GM12878 (cell line): Measurements from ENCODE around the gene RGL4. TPM values are rescaled to one million over a fixed set of nuclear protein-coding genes. Genes with fewer than 3 reads are reported as not detected.

Experiments
- ATAC-seq: fragments of 200-7000 bp; cut with Tn5 transposase; 3 replicates; pipeline ENCODE4 v1.9.1; 2020; ENCODE audit warnings: mild to moderate bottlenecking, moderate library complexity
- BruUV-seq: library from RNA; stranded (reverse); fragments of 400-500 nt; replicated peaks from 2 replicates; lab custom pipeline; 2021; lab: Mats Ljungman, UMichigan
- CTCF ChIA-PET: fragments of 300-600 bp; sonication (Branson Sonifier 250); formaldehyde crosslinking; extraction: SDS; loops from one replicate; lab custom pipeline; 2021; ENCODE audit warnings: inconsistent platforms; lab: Yijun Ruan, JAX
- POLR2A ChIA-PET: fragments of 350-600 bp; formaldehyde crosslinking; extraction: SDS; loops from one replicate; lab custom pipeline; 2021; ENCODE audit warnings: inconsistent platforms; lab: Charles Lee
- RAD21 ChIA-PET: fragments of 300-600 bp; sonication (Branson Sonifier 250); formaldehyde crosslinking; loops from one replicate; lab custom pipeline; 2023; ENCODE audit warnings: antibody characterized with exemption; ENCODE audit not compliant: unreplicated experiment; lab: Charles Lee
- SMC1A ChIA-PET: fragments of 300-600 bp; sonication (Branson Sonifier 250); formaldehyde crosslinking; loops from one replicate; lab custom pipeline; 2023; ENCODE audit not compliant: unreplicated experiment, uncharacterized antibody; lab: Charles Lee
- DNase-seq: peaks from one replicate; pipeline ENCODE4 v3.0.0-alpha.2; 2011; ENCODE audit warnings: low read depth, low spot score
- FAIRE-seq: peaks from 3 replicates; lab custom pipeline; 2011; peaks lifted over from hg19 to GRCh38; lab: Jason Lieb, UNC
- H2AFZ ChIP-seq: 2 replicates; pipeline ENCODE4 v1.6.0; 2011; ENCODE audit warnings: low read depth, low read length, control low read depth; ENCODE audit not compliant: control insufficient read depth
- H3K27ac ChIP-seq: 2 replicates; pipeline ENCODE4 v1.5.1; 2011; ENCODE audit warnings: control low read depth; ENCODE audit not compliant: control insufficient read depth, insufficient read depth
- H3K27me3 ChIP-seq, 2 experiments: replicated peaks in 1 of 2; 2 replicates each; pipeline versions ENCODE4 v1.6.0 to v1.6.1; 2011; ENCODE audit warnings: low read length in 1 of 2; ENCODE audit not compliant: control insufficient read depth in 2 of 2, insufficient read depth in 2 of 2
- H3K36me3 ChIP-seq, 2 experiments: 2 replicates each; pipeline ENCODE4 v1.5.1; 2011; ENCODE audit warnings: low read length in 1 of 2; ENCODE audit not compliant: control insufficient read depth in 2 of 2, insufficient read depth in 2 of 2
- H3K4me1 ChIP-seq: 2 replicates; pipeline ENCODE4 v1.6.1; 2011; ENCODE audit warnings: mild to moderate bottlenecking, low read length, moderate library complexity, mixed read lengths; ENCODE audit not compliant: control insufficient read depth, insufficient read depth
- H3K4me2 ChIP-seq: 2 replicates; pipeline ENCODE4 v1.6.0; 2011; ENCODE audit warnings: control low read depth; ENCODE audit not compliant: control insufficient read depth, insufficient read depth
- H3K4me3 ChIP-seq: fragments of 200-600 bp; sonication (generic); 2 replicates; pipeline ENCODE4 v1.5.1; 2016
- H3K79me2 ChIP-seq: 2 replicates; pipeline ENCODE4 v1.6.0; 2011; ENCODE audit warnings: low read length; ENCODE audit not compliant: control insufficient read depth, insufficient read depth
- H3K9ac ChIP-seq: 2 replicates; pipeline ENCODE4 v1.8.0; 2011; ENCODE audit warnings: low read length, control low read depth, mixed read lengths; ENCODE audit not compliant: control insufficient read depth, insufficient read depth
- H3K9me3 ChIP-seq: replicated peaks from 3 replicates; pipeline ENCODE4 v1.5.1; 2011; ENCODE audit warnings: mild to moderate bottlenecking, low read length; ENCODE audit not compliant: control insufficient read depth, insufficient read depth
- H4K20me1 ChIP-seq: 2 replicates; pipeline ENCODE4 v1.6.0; 2011; ENCODE audit not compliant: control insufficient read depth, insufficient read depth
- CBX5 ChIP-seq: sonication (generic); IDR thresholded peaks from 2 replicates; pipeline ENCODE4 v1.6.1; 2016; ENCODE audit warnings: low read depth, moderate library complexity, mild to moderate bottlenecking, inconsistent platforms
- EP300 ChIP-seq, 2 experiments: fragments of 150-350 bp in 1 of 2; IDR thresholded peaks; 2 replicates each; pipeline ENCODE4 v1.6.1; 2011 to 2012; ENCODE audit warnings: low read depth in 2 of 2, low read length in 2 of 2, borderline replicate concordance in 1 of 2, improper control_type of control experiment in 1 of 2, inconsistent platforms in 1 of 2; ENCODE audit not compliant: control insufficient read depth in 1 of 2
- ESRRA ChIP-seq: IDR thresholded peaks from 2 replicates; pipeline ENCODE4 v1.6.1; 2012; ENCODE audit warnings: mild to moderate bottlenecking, low read length, improper control_type of control experiment
- GABPA ChIP-seq: IDR thresholded peaks from 2 replicates; pipeline ENCODE4 v1.6.1; 2014; ENCODE audit warnings: antibody characterized with exemption, low read depth, mild to moderate bottlenecking, inconsistent platforms
- HDGF ChIP-seq: fragments of 450-650 bp; IDR thresholded peaks from 2 replicates; pipeline ENCODE4 v1.6.1; 2016; ENCODE audit warnings: antibody characterized with exemption
- IKZF1 ChIP-seq: fragments of 450-650 bp; conservative IDR thresholded peaks from 2 replicates; pipeline ENCODE4 v1.6.1; 2017; ENCODE audit warnings: antibody characterized with exemption, mild to moderate bottlenecking
- MXI1 ChIP-seq: fragments of 150-350 bp; IDR thresholded peaks from 2 replicates; pipeline ENCODE4 v1.6.1; 2011; ENCODE audit warnings: low read depth, mild to moderate bottlenecking, inconsistent platforms, low read length, improper control_type of control experiment
- POU2F2 ChIP-seq: IDR thresholded peaks from 3 replicates; pipeline ENCODE4 v1.6.1; 2011; ENCODE audit warnings: low read depth, mild to moderate bottlenecking, low read length, borderline replicate concordance
- RFX5 ChIP-seq: IDR thresholded peaks from 2 replicates; pipeline ENCODE4 v1.6.1; 2011; ENCODE audit warnings: low read depth, low read length, improper control_type of control experiment
- RUNX3 ChIP-seq: IDR thresholded peaks from 2 replicates; pipeline ENCODE4 v1.6.1; 2012; ENCODE audit warnings: low read length, inconsistent platforms
- SP1 ChIP-seq: IDR thresholded peaks from one replicate; pipeline ENCODE4 v1.6.1; 2011; ENCODE audit warnings: low read depth, low read length
- SREBF2 ChIP-seq: IDR thresholded peaks from 2 replicates; pipeline ENCODE4 v1.6.1; 2012; ENCODE audit warnings: mild to moderate bottlenecking, low read length
- STAT1 ChIP-seq: fragments of 450-650 bp; conservative IDR thresholded peaks from 2 replicates; pipeline ENCODE4 v1.6.1; 2014; ENCODE audit warnings: antibody characterized with exemption, mild to moderate bottlenecking
- ZNF207 ChIP-seq: fragments of 450-650 bp; IDR thresholded peaks from 2 replicates; pipeline ENCODE4 v1.6.1; 2014; ENCODE audit warnings: antibody characterized with exemption, mild to moderate bottlenecking, borderline replicate concordance
- ZNF274 ChIP-seq: IDR thresholded peaks from one replicate; pipeline ENCODE4 v1.8.0; 2011; ENCODE audit not compliant: insufficient read length, insufficient read depth
- WGBS: methylation state at CpG from one replicate; pipeline ENCODE4 v1.1.6; 2016; ENCODE audit warnings: low lambda C conversion rate; ENCODE audit not compliant: insufficient replicate concordance, insufficient coverage; ENCODE audit errors: missing lambda C conversion rate; 5-methylcytosine and 5-hydroxymethylcytosine counted together
- in situ Hi-C: fragments of 300-500 bp; cut with MboI; formaldehyde crosslinking; loops from 9 replicates; pipeline ENCODE4 v1.14.3; 2018; ENCODE audit warnings: mixed read lengths
- intact Hi-C: fragments of 100-400 bp; cut with micrococcal nuclease; formaldehyde crosslinking; loops from one replicate; pipeline ENCODE4 v1.14.2; 2022; ENCODE audit not compliant: unreplicated experiment
- polyA plus RNA-seq, 11 experiments: library from polyadenylated mRNA; depleted of rRNA in 4 of 11; unstranded in 6 of 11; stranded (reverse) in 5 of 11; fragments of >200 nt; fragmentation: Nextera tagmentation in 4 of 11; fragmentation: Illumina TruSeq in 1 of 11; extraction: Ambion mirVana in 4 of 11; extraction: Trizol in 1 of 11; gene quantifications; 1 replicate in 1 of 11; 2 replicates in 10 of 11; pipeline versions ENCODE4 v1.2.1 to v1.2.3, GENCODE V29; 2011 to 2016; ENCODE audit warnings: inconsistent platforms in 2 of 11, missing spikeins in 2 of 11, low read depth in 1 of 11
- total RNA-seq, 4 experiments: library from RNA; depleted of rRNA in 3 of 4; stranded (reverse); fragments of >200 nt in 3 of 4; fragmentation: Illumina TruSeq in 1 of 4; extraction: Trizol in 1 of 4; gene quantifications; 2 replicates each; pipeline versions ENCODE4 v1.2.1 to v1.2.3, GENCODE V29; 2013 to 2021
- TF ChIP-seq, protein P1 (sequence below): fragments of 450-650 bp; IDR thresholded peaks from 2 replicates; pipeline ENCODE4 v1.6.1; 2016; ENCODE audit warnings: mild to moderate bottlenecking
- TF ChIP-seq, protein P2 (sequence below): IDR thresholded peaks from 2 replicates; pipeline ENCODE4 v1.6.1; 2011; ENCODE audit warnings: low read depth, mild to moderate bottlenecking, low read length, moderate library complexity, borderline replicate concordance; ENCODE audit errors: extremely low read depth

RGL4 gene
- total and polyA plus RNA-seq, 10 of the 15 experiments (the other 5 are each of a cell fraction or from before 2014, with no cell fraction given): 1.4 to 9.0 (median 2.0) TPM; not detected in 1

DNA sequence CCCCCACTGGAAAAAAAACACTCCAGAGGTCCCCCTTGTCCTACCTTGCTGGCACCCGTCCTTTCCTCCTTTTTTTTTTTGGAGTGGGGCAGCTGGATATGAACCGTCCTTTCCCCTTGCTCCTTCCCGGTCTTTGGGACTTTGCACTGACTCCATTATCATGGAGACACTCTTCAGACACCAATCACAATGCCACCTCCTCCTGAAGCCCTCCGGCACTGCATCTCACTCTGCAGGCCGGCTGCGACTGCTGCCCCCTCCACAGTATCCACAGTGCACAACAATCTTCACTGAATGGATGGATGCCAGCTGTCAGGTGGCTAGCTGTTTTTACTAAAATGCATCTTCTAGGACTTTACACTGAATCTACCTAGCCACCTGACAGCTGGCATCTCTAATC lies 12.7 kb upstream of the RGL4 start:
- Histone ChIP-seq H3K36me3 (peaks cover 1 to 8% of the 10 kb centered on the region in 2 experiments; a peak in 3 of 4 replicates), H4K20me1 (no peaks in the 10 kb centered on the region), H3K27ac (no peak overlapping the region), H2AFZ (no peak overlapping the region), H3K4me1 (no peaks in the 10 kb centered on the region), H3K4me2 (no peak overlapping the region), H3K4me3 (no peak overlapping the region), H3K27me3 (no peaks in the 10 kb centered on the region), H3K9me3 (no peaks in the 10 kb centered on the region), H3K79me2 (no peaks in the 10 kb centered on the region), H3K9ac (no peak overlapping the region)
- SMC1A ChIA-PET: no interaction called here
- in situ Hi-C loops (no loop called here), intact Hi-C loops (no loop called here)
- CTCF ChIA-PET: no interaction called here
- no peak for FAIRE-seq
- POLR2A ChIA-PET: interaction anchor here (1.5 kb wide), 1 partner anchor 9 kb away, joined by 4 read pairs; no protein-coding TSS in a partner anchor
- no peak for TF ChIP-seq SREBF2
- no peak for TF ChIP-seq MXI1
- no peak for TF ChIP-seq STAT1
- TF ChIP-seq, protein P1, sequence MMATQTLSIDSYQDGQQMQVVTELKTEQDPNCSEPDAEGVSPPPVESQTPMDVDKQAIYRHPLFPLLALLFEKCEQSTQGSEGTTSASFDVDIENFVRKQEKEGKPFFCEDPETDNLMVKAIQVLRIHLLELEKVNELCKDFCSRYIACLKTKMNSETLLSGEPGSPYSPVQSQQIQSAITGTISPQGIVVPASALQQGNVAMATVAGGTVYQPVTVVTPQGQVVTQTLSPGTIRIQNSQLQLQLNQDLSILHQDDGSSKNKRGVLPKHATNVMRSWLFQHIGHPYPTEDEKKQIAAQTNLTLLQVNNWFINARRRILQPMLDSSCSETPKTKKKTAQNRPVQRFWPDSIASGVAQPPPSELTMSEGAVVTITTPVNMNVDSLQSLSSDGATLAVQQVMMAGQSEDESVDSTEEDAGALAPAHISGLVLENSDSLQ: no peak
- TF ChIP-seq ESRRA: no peak
- WGBS: 79% methylated on average over 6 of the region's 6 CpGs
- RAD21 ChIA-PET: no interaction called here
- no peak for DNase-seq
- BruUV-seq: no TSS peak
- no peak for ATAC-seq

DNA sequence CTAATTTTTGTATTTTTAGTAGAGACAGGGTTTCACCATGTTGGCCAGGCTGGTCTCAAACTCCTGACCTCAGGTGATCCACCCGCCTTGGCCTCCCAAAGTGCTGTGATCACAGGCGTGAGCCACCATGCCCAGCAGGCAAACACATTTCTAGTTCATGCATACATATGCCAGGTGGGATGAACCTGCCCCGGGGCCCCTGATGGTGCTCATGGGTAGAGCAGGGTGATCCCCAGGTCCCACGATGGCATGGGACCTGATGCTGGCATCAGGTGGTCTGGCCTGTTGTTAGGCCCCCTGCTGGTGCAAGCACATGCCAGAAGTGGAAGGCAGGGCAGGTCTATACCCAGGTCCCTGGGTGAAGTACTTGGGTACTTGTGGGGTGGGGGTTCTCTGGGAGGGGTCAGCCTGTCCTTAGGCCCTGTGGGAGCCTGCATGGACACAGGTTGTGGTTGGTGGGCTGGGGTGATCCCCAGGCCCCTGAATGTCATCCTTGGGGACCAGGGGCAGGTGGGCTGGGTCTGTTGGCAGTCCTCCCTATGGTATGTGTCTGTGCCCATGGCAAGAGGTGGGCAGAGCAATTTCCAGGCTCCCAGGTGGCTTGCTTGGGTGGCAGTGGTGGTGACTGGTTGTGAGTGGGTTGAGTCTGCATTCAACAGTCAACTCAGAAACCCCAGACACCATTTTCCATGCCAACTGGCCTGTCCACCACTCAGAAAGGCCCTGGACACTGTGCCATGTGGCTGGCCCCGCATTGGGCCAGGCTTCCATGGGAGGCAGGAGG lies 9.6 kb upstream of the RGL4 start:
- intact Hi-C loops: no loop called here
- no peak for TF ChIP-seq ZNF274
- TF ChIP-seq RUNX3: no peak
- TF ChIP-seq IKZF1: no peak
- no peak for TF ChIP-seq CBX5
- TF ChIP-seq, protein P2, sequence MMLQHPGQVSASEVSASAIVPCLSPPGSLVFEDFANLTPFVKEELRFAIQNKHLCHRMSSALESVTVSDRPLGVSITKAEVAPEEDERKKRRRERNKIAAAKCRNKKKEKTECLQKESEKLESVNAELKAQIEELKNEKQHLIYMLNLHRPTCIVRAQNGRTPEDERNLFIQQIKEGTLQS: no peak
- TF ChIP-seq ZNF207: no peak
- no peak for TF ChIP-seq RFX5
- TF ChIP-seq SP1: no peak
- no peak for TF ChIP-seq POU2F2
- no peak for TF ChIP-seq GABPA
- TF ChIP-seq SREBF2: no peak
- TF ChIP-seq HDGF: no peak
- TF ChIP-seq EP300 (IDR thresholded peaks at IDR 0.05; ENCODE audit: borderline replicate concordance in 1 of 2, control insufficient read depth in 1 of 2, low read depth in 2 of 2, low read length in 2 of 2): no peak
- TF ChIP-seq, all 136 proteins: peak for 0
- Histone ChIP-seq H3K36me3 (peaks cover 1 to 8% of the 10 kb centered on the region in 2 experiments; a peak in 3 of 4 replicates), H4K20me1 (no peaks in the 10 kb centered on the region), H3K4me2 (no peak overlapping the region), H3K27ac (no peak overlapping the region), H2AFZ (no peak overlapping the region), H3K9me3 (no peaks in the 10 kb centered on the region), H3K4me1 (no peaks in the 10 kb centered on the region), H3K9ac (no peak overlapping the region), H3K27me3 (no peaks in the 10 kb centered on the region), H3K79me2 (no peaks in the 10 kb centered on the region), H3K4me3 (no peak overlapping the region)
- in situ Hi-C loops: no loop called here
- ATAC-seq (no peak), FAIRE-seq (no peak), DNase-seq (no peak)
- ChIA-PET RAD21 (no interaction called here), POLR2A (no interaction called here), CTCF (no interaction called here), SMC1A (no interaction called here)
- 96% methylated on average over 5 of the region's 5 CpGs for WGBS
- BruUV-seq: no TSS peak
